ENCODE data around the gene SYT6.

Gene SYT6

GRCh38 chr1:114130213-114130612 lies 23.5 kb downstream of the SYT6 start:
- TF ChIP-seq CTCF (conservative IDR thresholded peaks at IDR 0.05) (no peak), ZFX (IDR thresholded peaks at IDR 0.05) (no peak)

GRCh38 chr1:114128293-114128692 lies 25.4 kb downstream of the SYT6 start:
- H3K27ac ChIP-seq = no peak overlapping the region

More at GRCh38 chr1:114130213-114130612, 23.5 kb downstream of the SYT6 start:
- H3K27ac ChIP-seq = no peak overlapping the region

GRCh38 chr1:114126261-114127095 lies 27.2 kb downstream of the SYT6 start:
- no peak overlapping the region for H3K27ac ChIP-seq
- TF ChIP-seq ZFX (IDR thresholded peaks at IDR 0.05) (no peak), CTCF (conservative IDR thresholded peaks at IDR 0.05) (no peak)

More at GRCh38 chr1:114128293-114128692, 25.4 kb downstream of the SYT6 start:
- TF ChIP-seq ZFX (IDR thresholded peaks at IDR 0.05) = no peak
- TF ChIP-seq CTCF (conservative IDR thresholded peaks at IDR 0.05) = no peak

GRCh38 chr1:114124644-114125043 lies 29.0 kb downstream of the SYT6 start:
- no peak overlapping the region for H3K27ac ChIP-seq
- no peak for TF ChIP-seq CTCF (conservative IDR thresholded peaks at IDR 0.05)
- TF ChIP-seq ZFX (IDR thresholded peaks at IDR 0.05) = no peak

- TF ChIP-seq ZFX (IDR thresholded peaks at IDR 0.05) (no peak), CTCF (conservative IDR thresholded peaks at IDR 0.05) (no peak)
These were observed 30.6 kb downstream of the SYT6 start for GRCh38 chr1:114122941-114123618.

GRCh38 chr1:114118351-114118990 lies 35.2 kb downstream of the SYT6 start:
- TF ChIP-seq ZFX (IDR thresholded peaks at IDR 0.05) = no peak
- TF ChIP-seq CTCF (conservative IDR thresholded peaks at IDR 0.05) = no peak

More at GRCh38 chr1:114122941-114123618, 30.6 kb downstream of the SYT6 start:
- H3K27ac ChIP-seq = no peak overlapping the region

GRCh38 chr1:114117654-114118053 lies 36.0 kb downstream of the SYT6 start:
- H3K27ac ChIP-seq = no peak overlapping the region
- TF ChIP-seq CTCF (conservative IDR thresholded peaks at IDR 0.05) = no peak
- TF ChIP-seq ZFX (IDR thresholded peaks at IDR 0.05) = no peak

More at GRCh38 chr1:114118351-114118990, 35.2 kb downstream of the SYT6 start:
- H3K27ac ChIP-seq = no peak overlapping the region
